Measurements from ENCODE around the gene DTNB. TPM values are rescaled to one million over a fixed set of nuclear protein-coding genes. Genes with fewer than 3 reads are reported as not detected.
"Not testable (repeated sequence)": the region's sequence is repeated elsewhere in the genome, so short reads cannot be mapped to it uniquely, and the experiment has no call there.

The DTNB gene
- total RNA-seq, 4 donors from 2014 or later, result 5.2 to 9.9 (median 9.2) TPM

- ATAC-seq (ENCODE audit: low FRiP score) (no peak), DNase-seq (ENCODE audit: low spot score) (no peak)
- TF ChIP-seq CTCF (IDR thresholded peaks at IDR 0.05), result no peak
These were observed 1.8 kb downstream of the DTNB start for GRCh38 chr2:25671622-25672021.

- DNase-seq (ENCODE audit: low spot score) (no peak), ATAC-seq (ENCODE audit: low FRiP score) (no peak)
- no peak for TF ChIP-seq CTCF (IDR thresholded peaks at IDR 0.05)
These were observed 3.9 kb downstream of the DTNB start for GRCh38 chr2:25669520-25669919.

GRCh38 chr2:25666218-25666617 lies 7.2 kb downstream of the DTNB start:
- TF ChIP-seq CTCF (IDR thresholded peaks at IDR 0.05), result no peak
- DNase-seq (ENCODE audit: low spot score), result no peak
- no peak for ATAC-seq (ENCODE audit: low FRiP score)

- DNase-seq (ENCODE audit: low spot score); ATAC-seq (ENCODE audit: low FRiP score): not testable (repeated sequence)
These were observed 7.9 kb downstream of the DTNB start for GRCh38 chr2:25665429-25665828.

- TF ChIP-seq CTCF (IDR thresholded peaks at IDR 0.05), result no peak
- DNase-seq (ENCODE audit: low spot score) (no peak), ATAC-seq (ENCODE audit: low FRiP score) (no peak)
These were observed 8.4 kb downstream of the DTNB start for GRCh38 chr2:25664965-25665307.

GRCh38 chr2:25664183-25664964 lies 9.0 kb downstream of the DTNB start:
- ATAC-seq (ENCODE audit: low FRiP score) (peak; percentile 75), DNase-seq (ENCODE audit: low spot score) (peak; percentile 32)
- no peak for TF ChIP-seq CTCF (IDR thresholded peaks at IDR 0.05)

GRCh38 chr2:25655316-25655715 lies 18.1 kb downstream of the DTNB start:
- TF ChIP-seq CTCF (IDR thresholded peaks at IDR 0.05), result no peak
- DNase-seq (ENCODE audit: low spot score) (no peak), ATAC-seq (ENCODE audit: low FRiP score) (no peak)
